Ascending aorta (tissue), 2 donors: ENCODE data around the gene RBM20. TPM values are rescaled to one million over a fixed set of nuclear protein-coding genes. Genes with fewer than 3 reads are reported as not detected.
A peak's percentile ranks its signal among the peaks of the same experiment; 100 is the strongest.
"Not testable (repeated sequence)": the region's sequence is repeated elsewhere in the genome, so short reads cannot be mapped to it uniquely, and the experiment has no call there.

Source experiments
- DNase-seq, 2 donors: peaks; one replicate each; pipeline ENCODE4 v3.0.0-alpha.2; 2019; ENCODE audit warnings: low spot score in 2 of 2
- H3K27ac ChIP-seq, 2 donors: fragments of 200-600 bp; sonication (generic); one replicate each; pipeline ENCODE4 v1.5.1; 2016 to 2017; ENCODE audit warnings: mild to moderate bottlenecking in 1 of 2
- H3K27me3 ChIP-seq: fragments of 200-600 bp; sonication (generic); one replicate; pipeline ENCODE4 v1.5.1; 2017
- H3K36me3 ChIP-seq, 2 donors: fragments of 200-600 bp; sonication (generic); one replicate each; pipeline ENCODE4 v1.5.1; 2016
- H3K4me1 ChIP-seq, 2 donors: fragments of 200-600 bp; sonication (generic); one replicate each; pipeline ENCODE4 v1.5.1; 2016 to 2017; ENCODE audit warnings: mild to moderate bottlenecking in 1 of 2
- H3K4me3 ChIP-seq, 2 donors: fragments of 200-600 bp; sonication (generic); one replicate each; pipeline ENCODE4 v1.5.1; 2016 to 2017; ENCODE audit warnings: mild to moderate bottlenecking in 1 of 2
- H3K9me3 ChIP-seq, 2 donors: fragments of 200-600 bp; sonication (generic); one replicate each; pipeline ENCODE4 v1.5.1; 2016
- CTCF ChIP-seq, 3 experiments: fragments of 200-600 bp in 2 of 3; fragments of 450-650 bp in 1 of 3; sonication (generic) in 2 of 3; IDR thresholded peaks; one replicate each; pipeline ENCODE4 v1.5.1; 2016 to 2019; ENCODE audit warnings: antibody characterized with exemption in 3 of 3, mild to moderate bottlenecking in 1 of 3, moderate library complexity in 1 of 3
- intact Hi-C: fragments of 100-400 bp; cut with DNase I; formaldehyde crosslinking; loops from one replicate; pipeline ENCODE4 v1.15.1; 2023
- total RNA-seq: library from RNA; depleted of rRNA; stranded (reverse); fragments of >200 nt; gene quantifications from one replicate; pipeline ENCODE4 v1.1.0, GENCODE V29; 2016

Gene RBM20
- total RNA-seq, 1 donor from 2014 or later = 4.8 TPM

DNA sequence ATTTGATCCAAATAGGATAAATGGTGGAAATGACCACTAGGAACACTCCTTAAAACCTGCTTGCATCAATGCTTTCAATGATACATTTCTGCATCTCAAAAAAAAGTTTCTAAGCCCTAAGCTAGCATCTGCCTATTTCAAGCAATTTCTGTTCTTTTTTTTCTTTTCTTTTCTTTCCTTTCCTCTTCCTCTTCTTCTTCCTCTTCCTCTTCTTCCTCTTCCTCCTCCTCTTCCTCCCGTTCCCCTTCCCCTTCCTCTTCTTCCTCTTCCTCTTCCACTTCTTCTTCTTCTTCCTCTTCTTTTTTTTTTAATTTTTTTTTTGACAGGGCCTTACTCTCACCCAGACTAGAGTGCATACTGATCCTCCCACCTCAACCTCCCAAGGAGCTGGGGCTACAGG, 15.4 kb downstream of the RBM20 start:
- Histone ChIP-seq H3K4me1 (no peaks in the 10 kb centered on the region), H3K9me3 (no peaks in the 10 kb centered on the region), H3K27ac (no peak overlapping the region), H3K4me3 (no peak overlapping the region), H3K36me3 (no peaks in the 10 kb centered on the region), H3K27me3 (no peaks in the 10 kb centered on the region)
- intact Hi-C loops = no loop called here
- TF ChIP-seq CTCF (IDR thresholded peaks at IDR 0.05) = no peak
- no peak for DNase-seq

DNA sequence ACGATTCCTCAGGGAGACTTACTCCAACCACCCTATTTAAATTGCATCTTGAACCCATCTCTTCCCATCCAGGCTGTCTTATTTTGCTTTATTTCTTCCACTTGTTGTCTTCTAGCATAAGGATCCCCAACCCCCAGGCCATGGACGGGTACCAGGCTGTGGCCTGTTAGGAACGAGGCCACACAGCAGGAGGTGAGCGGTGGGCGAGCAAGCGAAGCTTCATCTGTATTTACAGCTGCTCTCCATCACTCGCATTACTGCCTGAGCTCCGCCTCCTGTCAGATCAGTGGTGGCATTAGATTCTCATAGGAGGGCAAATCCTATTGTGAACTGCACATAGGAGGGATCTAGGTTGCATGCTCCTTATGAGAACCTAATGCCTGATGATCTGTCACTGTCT, 16.2 kb downstream of the RBM20 start:
- H3K9me3 ChIP-seq, intact Hi-C loops, H3K4me3 ChIP-seq, H3K4me1 ChIP-seq, H3K27ac ChIP-seq, H3K27me3 ChIP-seq, H3K36me3 ChIP-seq, DNase-seq: not testable (repeated sequence)

- H3K27ac ChIP-seq = no peak overlapping the region
- intact Hi-C loops = no loop called here
- H3K36me3 ChIP-seq = no peaks in the 10 kb centered on the region
- DNase-seq = no peak
- no peaks in the 10 kb centered on the region for H3K9me3 ChIP-seq
- H3K4me3 ChIP-seq = no peak overlapping the region
- H3K4me1 ChIP-seq = no peaks in the 10 kb centered on the region
- no peak for TF ChIP-seq CTCF (IDR thresholded peaks at IDR 0.05)
- H3K27me3 ChIP-seq = no peaks in the 10 kb centered on the region
Measured at GRCh38 chr10:110661292-110661691, 17.2 kb downstream of the RBM20 start.

- H3K27me3 ChIP-seq = no peaks in the 10 kb centered on the region
- DNase-seq = peak in 1 of 2 donors; percentile 76
- intact Hi-C loops = loop anchor here (5.0 kb wide), 1 partner anchor 32 kb away; no protein-coding TSS in a partner anchor
- peak overlapping the region; percentile 4 to 52 for H3K27ac ChIP-seq
- no peaks in the 10 kb centered on the region for H3K9me3 ChIP-seq
- TF ChIP-seq CTCF (IDR thresholded peaks at IDR 0.05) = no peak
- H3K4me3 ChIP-seq = no peak overlapping the region
- peaks cover 0 to 6% of the 10 kb centered on the region in 2 donors for H3K4me1 ChIP-seq
- no peaks in the 10 kb centered on the region for H3K36me3 ChIP-seq
Measured at GRCh38 chr10:110664483-110665420, 20.6 kb downstream of the RBM20 start.

DNA sequence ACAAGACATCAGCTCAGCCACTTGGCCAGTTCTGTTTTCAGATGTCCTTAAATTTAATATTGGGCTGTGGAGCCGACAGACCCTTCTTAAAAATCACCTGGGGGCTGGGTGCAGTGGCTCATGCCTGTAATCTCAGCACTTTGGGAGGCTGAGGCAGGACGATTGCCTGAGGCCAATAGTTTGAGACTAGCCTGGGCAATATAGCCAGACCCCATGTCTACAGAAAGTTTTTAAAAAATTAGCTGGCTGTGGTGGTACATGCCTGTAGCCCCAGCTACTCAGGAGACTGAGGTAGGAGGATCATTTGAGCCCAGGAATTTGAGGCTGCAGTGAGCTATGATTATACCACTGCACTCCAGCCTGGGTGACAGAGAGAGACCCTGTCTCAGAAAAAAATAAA, 22.1 kb downstream of the RBM20 start:
- intact Hi-C loops = loop anchor here (5.0 kb wide), 1 partner anchor 34 kb away; no protein-coding TSS in a partner anchor
- not testable (repeated sequence) for H3K9me3 ChIP-seq, DNase-seq, H3K4me3 ChIP-seq, H3K27me3 ChIP-seq, H3K4me1 ChIP-seq, H3K36me3 ChIP-seq
- peak overlapping the region in 1 of 2 donors; percentile 80 for H3K27ac ChIP-seq

- Histone ChIP-seq H3K27ac (peak overlapping the region; percentile 80 to 84), H3K9me3 (no peaks in the 10 kb centered on the region), H3K4me3 (no peak overlapping the region), H3K36me3 (no peaks in the 10 kb centered on the region), H3K4me1 (peaks cover 0 to 7% of the 10 kb centered on the region in 2 donors), H3K27me3 (no peaks in the 10 kb centered on the region)
- no peak for DNase-seq
- intact Hi-C loops = loop anchor here (5.0 kb wide), 1 partner anchor 34 kb away; no protein-coding TSS in a partner anchor
- no peak for TF ChIP-seq CTCF (IDR thresholded peaks at IDR 0.05)
Measured at GRCh38 chr10:110666673-110667072, 22.5 kb downstream of the RBM20 start.
